GM19238 (cell line): ENCODE results near the gene TBC1D22A.

ENCODE experiments used
- DNase-seq: peaks from one replicate; pipeline ENCODE4 v3.0.0; 2011; ENCODE audit warnings: low spot score; ENCODE audit not compliant: insufficient read length

TBC1D22A gene

DNA sequence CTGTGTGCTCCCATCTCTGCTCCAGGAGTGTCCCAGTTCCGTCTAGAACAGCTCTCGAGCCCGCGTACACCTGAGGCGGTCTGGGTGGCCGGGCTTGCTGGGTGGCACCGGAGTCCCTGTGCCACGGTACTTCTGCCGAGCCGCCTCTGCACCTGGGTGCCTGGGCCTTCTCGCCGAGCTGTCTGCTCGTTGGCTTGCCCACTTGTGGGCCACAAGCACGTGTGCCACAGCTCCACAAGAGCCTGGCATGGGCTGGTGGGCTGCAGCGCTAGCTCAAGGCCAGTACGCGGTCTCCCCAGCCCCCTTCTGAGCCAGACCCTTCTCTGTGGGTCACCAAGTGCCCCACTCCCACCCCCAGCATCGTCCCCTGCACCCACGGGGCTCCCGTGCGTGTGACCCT lies 388.0 kb downstream of the TBC1D22A start:
- DNase-seq: no peak

DNA sequence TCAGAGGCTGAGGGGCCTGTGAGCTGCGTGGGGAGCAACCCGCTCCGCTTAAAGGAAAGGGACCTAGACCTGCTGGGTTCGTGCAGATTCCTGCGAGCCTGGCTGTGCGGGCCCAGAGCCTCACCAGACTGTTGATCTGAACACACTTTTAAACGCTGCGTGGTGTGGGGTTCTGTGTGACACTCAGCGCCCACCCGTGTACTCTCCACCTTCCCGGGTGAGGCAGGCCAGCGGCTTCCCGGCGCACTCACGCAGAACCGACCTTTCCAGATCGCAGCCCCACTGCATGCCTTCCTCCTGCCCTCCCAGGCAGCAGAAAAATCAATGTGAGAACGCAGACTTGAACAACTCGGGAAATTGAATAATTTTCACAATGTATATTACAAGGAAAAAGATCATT lies 388.6 kb downstream of the TBC1D22A start:
- no peak for DNase-seq

DNA sequence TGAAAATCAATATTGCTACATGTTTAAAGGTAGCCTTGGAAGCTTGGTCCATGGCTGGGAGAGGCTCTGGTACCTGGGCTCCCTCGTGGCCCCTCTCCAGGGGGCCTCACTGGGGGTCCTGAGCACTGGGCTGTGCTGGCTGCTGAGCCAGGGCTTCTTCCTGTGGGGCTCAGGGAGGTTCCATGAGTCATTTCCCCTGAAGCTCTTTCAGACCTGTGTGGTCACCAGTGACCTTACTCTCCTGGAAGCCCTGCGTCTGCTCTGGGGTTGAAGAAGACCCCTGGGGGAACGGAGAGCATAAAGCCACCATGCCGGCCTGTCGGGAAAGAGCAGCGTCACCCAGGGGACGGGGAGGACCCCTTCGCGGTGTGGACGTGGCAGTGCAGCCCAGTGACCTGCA lies 389.0 kb downstream of the TBC1D22A start:
- no peak for DNase-seq

GRCh38 chr22:47152236-47152635 lies 389.8 kb downstream of the TBC1D22A start:
- no peak for DNase-seq

- DNase-seq: no peak
Observed at GRCh38 chr22:47152938-47153337, 390.5 kb downstream of the TBC1D22A start.

DNA sequence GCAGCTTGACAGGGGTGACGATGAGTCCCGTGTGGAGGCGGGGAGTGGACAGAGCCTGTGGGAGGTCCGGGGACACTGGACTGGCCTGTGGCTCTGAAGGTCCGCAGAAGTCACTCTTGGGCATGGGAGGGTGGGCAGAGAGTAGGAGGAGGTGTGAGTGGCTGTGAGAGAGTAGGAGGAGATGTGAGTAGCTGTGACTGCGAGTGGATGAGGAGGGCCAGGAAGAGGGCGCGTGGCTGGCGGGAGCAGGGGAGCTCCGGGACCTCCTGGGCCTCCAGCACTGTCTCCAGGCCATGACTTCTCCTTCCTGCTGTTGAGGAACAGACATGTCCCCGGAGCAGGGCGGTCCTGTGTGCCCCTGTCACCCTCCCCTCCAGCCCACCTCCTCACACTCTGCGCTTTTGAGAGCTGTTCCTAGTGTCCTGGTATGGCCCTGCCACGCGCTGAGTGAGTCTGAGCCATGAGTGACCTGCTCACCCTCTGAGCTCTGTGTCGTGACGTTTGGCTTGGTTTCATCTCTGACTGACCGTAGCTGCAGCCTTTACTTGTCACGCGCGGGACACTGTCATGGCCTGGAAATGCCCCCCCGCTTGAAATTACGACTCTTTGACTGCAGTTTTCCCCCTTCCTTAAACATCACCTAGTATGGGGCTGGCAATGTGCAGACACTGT lies 391.5 kb downstream of the TBC1D22A start:
- DNase-seq: no peak

GRCh38 chr22:47154621-47155081 lies 392.2 kb downstream of the TBC1D22A start:
- no peak for DNase-seq

DNA sequence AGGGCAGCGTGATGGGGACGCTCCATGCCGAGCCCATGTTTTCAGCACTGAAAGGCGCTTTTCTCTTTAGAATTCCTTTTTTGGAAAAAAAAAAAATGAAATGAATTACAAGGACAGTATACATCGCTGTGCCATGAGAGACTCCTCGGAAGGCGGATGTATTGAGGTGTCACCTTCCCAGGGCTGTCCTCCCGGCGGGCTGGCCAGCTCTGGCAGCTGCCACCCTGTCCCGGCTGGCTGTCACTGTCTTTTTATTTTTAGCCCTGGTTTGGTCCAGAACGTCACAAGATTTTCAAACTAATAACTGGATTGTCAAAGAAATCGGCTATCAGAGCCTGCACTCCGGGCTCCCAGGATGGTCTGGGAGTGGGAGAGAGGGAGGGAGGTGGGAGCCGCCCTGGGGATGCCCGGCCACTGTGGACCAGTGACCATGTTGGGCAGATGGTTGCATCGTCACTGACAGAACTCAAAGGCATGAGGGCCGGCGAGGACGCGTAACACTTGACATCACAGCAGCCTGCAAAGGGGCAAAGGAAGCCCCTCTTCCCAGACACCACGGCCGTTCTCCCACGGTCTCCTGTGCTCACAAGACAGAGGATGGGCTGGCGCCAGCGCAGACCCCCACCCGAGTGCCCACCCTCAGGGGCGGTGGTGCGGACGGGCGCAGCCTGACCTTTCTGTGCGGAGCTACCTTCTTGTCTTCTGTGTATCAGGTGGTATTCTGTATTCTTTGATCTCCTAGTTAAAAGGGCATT lies 392.9 kb downstream of the TBC1D22A start:
- no peak for DNase-seq

DNA sequence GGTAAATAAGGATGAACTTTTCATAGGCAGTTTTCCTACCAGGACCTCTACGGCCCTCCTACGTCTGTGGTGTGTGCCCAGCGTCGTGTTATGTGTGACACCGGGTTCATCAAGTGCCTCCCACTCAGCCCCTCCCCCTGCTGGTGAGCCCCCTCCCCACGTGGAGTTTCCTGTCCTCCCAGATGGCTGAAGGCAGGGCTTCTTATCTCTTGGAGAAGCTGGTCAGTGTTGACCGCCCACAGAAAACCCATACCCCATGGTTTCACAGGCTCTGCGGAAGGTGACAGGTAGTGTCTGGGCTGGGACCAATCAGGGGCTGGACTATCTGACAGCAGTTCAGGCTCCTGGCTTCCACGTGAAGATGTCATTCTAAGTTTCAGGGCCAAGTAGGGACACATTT lies 393.5 kb downstream of the TBC1D22A start:
- DNase-seq: no peak

GRCh38 chr22:47156352-47157092 lies 394.1 kb downstream of the TBC1D22A start:
- DNase-seq: no peak

DNA sequence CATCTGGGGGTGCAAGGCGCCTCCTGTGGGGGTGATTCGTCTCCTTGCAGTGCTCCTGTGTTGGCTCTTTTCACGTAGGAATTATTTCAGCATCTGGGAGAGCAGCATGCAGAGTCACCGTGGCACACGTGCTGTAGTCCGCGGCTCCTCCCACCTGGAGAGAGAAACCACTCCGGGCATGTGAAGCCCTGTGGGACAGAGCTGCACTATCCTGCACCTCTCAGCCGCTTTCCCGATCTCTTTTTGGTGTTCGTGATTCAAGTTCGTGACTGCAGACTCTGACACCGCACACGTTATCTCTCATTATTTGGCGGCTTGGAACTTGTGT lies 394.6 kb downstream of the TBC1D22A start:
- no peak for DNase-seq

DNA sequence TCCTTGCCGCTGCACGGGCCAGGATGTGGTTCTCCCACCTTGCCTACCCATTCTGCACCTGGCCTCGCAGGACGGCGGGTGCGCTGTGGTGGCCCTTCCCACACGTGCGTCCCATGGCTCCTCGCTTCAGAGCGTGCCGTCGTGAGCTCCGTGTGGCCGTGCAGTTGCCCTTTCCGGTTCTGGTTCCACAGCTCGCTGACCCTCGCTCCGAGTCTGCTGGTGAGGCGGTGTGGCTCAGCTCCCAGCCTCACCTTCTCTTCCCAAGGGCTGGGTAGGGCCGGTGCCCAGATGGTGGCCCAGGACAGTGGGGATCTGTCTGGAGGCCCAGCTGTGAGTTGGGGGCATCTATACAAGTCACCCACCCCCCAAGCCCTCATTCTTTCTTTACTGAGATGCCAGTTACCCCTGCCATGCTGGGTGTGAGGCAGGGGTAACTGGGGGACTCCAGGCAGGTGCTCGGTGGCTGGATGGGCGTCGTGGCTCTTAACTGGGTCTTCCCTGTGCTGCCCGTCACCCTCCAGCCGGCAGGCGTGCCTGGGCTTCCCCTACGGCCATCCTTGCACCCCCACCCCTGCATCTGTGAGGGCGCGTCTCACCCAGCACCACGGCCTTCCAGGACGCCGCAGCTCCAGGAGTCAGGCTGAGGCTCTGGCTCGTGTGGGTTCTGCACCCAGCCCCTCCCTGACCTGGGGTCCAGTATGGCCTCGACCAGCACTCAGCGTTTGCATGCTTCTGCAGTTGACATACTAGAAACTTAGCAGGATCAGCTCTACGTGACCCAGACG lies 395.2 kb downstream of the TBC1D22A start:
- DNase-seq: no peak

DNA sequence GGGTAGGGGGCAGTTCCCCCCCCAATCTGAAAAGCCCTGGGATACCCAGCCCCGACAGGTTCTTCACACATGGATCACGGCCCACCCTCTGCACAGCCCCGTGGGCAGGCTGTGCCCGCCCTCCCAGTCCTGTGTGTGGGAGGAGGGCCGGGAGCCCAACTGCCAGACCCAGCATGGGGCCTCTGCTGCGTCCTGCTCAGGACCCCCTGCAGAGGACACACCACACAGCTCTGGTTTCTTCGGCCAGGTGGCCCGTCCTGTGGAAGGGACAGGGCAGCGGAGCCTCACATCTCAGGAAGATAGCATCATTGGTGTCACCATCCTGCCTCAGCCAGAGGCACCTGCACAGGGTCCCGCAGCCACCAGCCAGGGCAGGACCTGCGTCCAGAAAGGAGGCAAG lies 396.0 kb downstream of the TBC1D22A start:
- no peak for DNase-seq

GRCh38 chr22:47159592-47159991 lies 397.1 kb downstream of the TBC1D22A start:
- DNase-seq: no peak

- DNase-seq: no peak
Observed at GRCh38 chr22:47160141-47160541, 397.7 kb downstream of the TBC1D22A start.

DNA sequence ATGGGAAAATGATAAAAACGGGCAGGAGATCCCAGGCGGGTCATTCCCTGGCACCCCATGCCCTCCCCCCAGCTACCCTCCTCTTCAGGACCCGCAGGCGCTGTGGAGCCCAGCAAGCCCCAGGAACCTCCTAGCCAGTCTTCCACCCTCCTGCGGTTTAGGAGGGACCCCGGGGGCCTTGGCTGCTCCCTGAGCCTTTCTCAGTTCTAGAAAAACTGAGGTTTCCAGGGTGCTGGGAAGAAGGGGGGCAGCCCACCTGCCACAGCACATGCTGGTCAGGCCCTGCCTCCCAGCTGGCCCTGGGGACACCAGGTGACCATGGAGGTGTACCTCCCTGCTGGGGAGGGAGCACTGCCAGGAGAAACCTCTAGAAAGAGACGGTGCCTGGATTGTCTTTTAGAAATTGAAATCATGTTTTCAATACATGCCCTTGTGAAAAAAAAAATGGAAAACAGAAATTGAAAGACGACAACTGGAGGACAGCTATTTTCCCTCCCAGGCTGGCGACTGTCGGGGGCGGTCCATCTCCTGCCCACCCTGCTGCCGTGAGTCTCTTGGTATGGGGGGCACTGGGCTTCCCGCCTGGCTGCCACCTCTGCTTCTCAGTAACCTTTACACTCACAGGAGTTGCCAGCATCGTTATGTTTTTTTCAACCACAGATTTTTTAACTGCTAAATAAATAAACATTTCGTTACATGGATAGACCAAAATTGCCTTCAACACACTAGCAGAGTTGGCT lies 398.5 kb downstream of the TBC1D22A start:
- DNase-seq: no peak

DNA sequence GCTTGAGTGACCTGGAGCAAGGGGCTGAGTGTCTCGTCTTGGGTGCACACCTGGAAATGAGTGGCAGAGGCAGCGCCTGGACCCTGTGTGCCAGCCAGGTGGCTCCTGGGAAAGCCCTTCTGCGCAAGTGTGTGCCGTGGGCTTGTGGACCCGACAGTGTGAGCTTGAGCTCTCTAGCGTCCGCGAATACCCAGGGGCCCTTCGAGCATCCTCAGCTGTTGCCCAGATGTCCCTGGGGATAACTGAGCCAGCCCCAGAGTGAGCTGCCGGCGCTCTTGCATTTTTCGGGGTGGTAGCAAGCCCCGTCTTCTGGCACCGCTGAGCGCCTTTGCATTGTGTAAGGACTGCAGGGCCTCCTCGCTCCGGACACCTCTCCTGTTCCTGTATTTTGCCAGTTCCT lies 399.2 kb downstream of the TBC1D22A start:
- no peak for DNase-seq

DNA sequence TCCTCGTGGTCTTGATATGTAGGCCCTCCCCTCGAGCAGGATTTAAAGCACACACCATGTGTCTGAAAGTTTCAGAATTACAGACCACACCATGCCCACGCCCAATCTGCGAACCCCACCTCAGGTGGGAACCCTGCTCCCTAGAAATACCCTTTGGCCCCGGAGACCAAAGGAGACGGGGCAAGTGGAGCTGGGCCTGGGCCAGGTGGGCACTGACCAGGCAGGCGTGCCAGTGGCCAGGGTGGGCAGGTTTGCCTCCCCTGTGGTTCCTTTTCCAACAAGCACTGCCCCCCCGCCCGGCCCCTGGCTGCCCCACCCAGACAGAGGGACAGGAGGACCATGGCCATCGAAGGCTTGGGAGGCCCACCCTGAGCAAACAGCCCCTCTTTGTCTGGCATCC lies 400.4 kb downstream of the TBC1D22A start:
- no peak for DNase-seq

- DNase-seq: no peak
Observed at GRCh38 chr22:47163481-47163855, 401.0 kb downstream of the TBC1D22A start.

GRCh38 chr22:47163856-47164513 lies 401.5 kb downstream of the TBC1D22A start:
- no peak for DNase-seq
